HL-60 (cell line): ENCODE measurements around the gene PAQR5.

Experiments
- CTCF ChIP-seq: IDR thresholded peaks from one replicate; pipeline ENCODE4 v1.5.1; 2011; ENCODE audit warnings: low read length, control low read depth, inconsistent platforms; ENCODE audit not compliant: insufficient read depth
- GABPA ChIP-seq: IDR thresholded peaks from 2 replicates; pipeline ENCODE4 v1.6.1; 2012; ENCODE audit warnings: low read depth
- POLR2AphosphoS5 ChIP-seq: IDR thresholded peaks from 2 replicates; pipeline ENCODE4 v1.6.1; 2012; ENCODE audit warnings: low read depth
- SPI1 ChIP-seq: IDR thresholded peaks from 2 replicates; pipeline ENCODE4 v1.6.1; 2012; ENCODE audit warnings: low read depth, mild to moderate bottlenecking, borderline replicate concordance

GRCh38 chr15:69400850-69401249 lies 102.1 kb downstream of the PAQR5 start:
- TF ChIP-seq CTCF (no peak), GABPA (no peak), POLR2AphosphoS5 (no peak), SPI1 (no peak)
